ENCODE data around the gene KRTAP4-7. TPM values are rescaled to one million over a fixed set of nuclear protein-coding genes. Genes with fewer than 3 reads are reported as not detected.
"Not testable (repeated sequence)": the region's sequence is repeated elsewhere in the genome, so short reads cannot be mapped to it uniquely, and the experiment has no call there.

KRTAP4-7 gene
- total RNA-seq, 4 donors from 2014 or later, result 0.54 to 73.1 (median 2.4) TPM; not detected in 1

- intact Hi-C loops (cut with DNase I; ENCODE audit: low total_unique reads), result no loop called here
- TF ChIP-seq POLR2A (IDR thresholded peaks at IDR 0.05) (no peak), CTCF (IDR thresholded peaks at IDR 0.05) (no peak)
- no peak for DNase-seq (ENCODE audit: low spot score in 2 of 2)
- H3K4me3 ChIP-seq (ENCODE audit: low read depth, poor library complexity, severe bottlenecking), result no peak overlapping the region
These were observed 16.7 kb upstream of the KRTAP4-7 start for GRCh38 chr17:41067281-41067680.

- intact Hi-C loops (cut with DNase I; ENCODE audit: low total_unique reads), result no loop called here
- 81 to 88% methylated on average over 3 of the region's 3 CpGs for WGBS, 2 donors
- no peak for TF ChIP-seq CTCF (IDR thresholded peaks at IDR 0.05)
- TF ChIP-seq POLR2A (IDR thresholded peaks at IDR 0.05), result no peak
- H3K4me3 ChIP-seq (ENCODE audit: low read depth, poor library complexity, severe bottlenecking), result no peak overlapping the region
- no peak for DNase-seq (ENCODE audit: low spot score in 2 of 2)
These were observed 14.9 kb upstream of the KRTAP4-7 start for GRCh38 chr17:41069031-41069430.

GRCh38 chr17:41071606-41072360, 12.2 kb upstream of the KRTAP4-7 start:
- no peak for TF ChIP-seq POLR2A (IDR thresholded peaks at IDR 0.05)
- no peak for DNase-seq (ENCODE audit: low spot score in 2 of 2)
- H3K4me3 ChIP-seq (ENCODE audit: low read depth, poor library complexity, severe bottlenecking), result no peak overlapping the region
- intact Hi-C loops (cut with DNase I; ENCODE audit: low total_unique reads), result no loop called here
- 86 to 93% methylated on average over 5 of the region's 5 CpGs for WGBS, 2 donors

DNA sequence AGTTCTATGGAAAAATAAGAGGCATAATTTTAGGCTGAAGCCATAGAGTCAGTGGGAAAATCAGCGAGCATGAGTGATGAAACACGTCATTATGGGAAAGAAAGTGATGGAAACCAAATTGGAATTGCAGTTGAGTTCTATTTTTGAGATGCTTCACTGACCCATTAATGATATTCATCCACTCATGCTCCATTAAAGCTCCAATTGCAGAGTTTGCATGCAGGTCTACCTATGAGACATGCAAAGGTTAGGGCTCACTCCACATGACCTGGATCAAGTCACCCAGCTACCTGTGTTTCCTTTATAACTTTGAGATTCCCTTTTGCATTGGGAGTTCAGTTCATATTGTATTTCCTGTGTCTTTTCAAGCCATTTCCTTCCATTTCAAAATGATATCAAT, 10.3 kb upstream of the KRTAP4-7 start:
- intact Hi-C loops (cut with DNase I; ENCODE audit: low total_unique reads), result no loop called here
- no peak for TF ChIP-seq CTCF (IDR thresholded peaks at IDR 0.05)
- TF ChIP-seq POLR2A (IDR thresholded peaks at IDR 0.05), result no peak
- DNase-seq (ENCODE audit: low spot score in 2 of 2), result no peak
- WGBS, 2 donors, result 94% methylated on average over 2 of the region's 2 CpGs
- no peak overlapping the region for H3K4me3 ChIP-seq (ENCODE audit: low read depth, poor library complexity, severe bottlenecking)

DNA sequence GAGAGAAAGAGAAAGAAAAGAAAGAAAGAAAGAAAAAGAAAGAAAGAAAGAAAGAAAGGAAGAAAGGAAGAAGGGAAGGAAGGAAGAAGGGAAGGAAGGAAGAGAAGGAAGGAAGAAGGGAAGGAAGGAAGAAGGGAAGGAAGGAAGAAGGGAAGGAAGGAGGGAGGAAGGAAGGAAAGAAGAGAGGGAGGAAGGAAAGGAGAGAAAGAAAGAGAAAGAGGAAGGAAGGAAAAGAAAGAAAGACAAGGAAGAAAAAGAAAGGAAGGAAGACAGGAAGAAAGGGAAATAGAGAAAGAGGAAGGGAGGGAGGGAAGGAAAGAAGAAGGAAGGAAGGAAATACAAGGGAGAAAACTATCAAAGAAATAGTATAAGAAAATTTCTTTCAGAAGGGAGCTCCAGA, 7.2 kb upstream of the KRTAP4-7 start:
- DNase-seq (ENCODE audit: low spot score in 2 of 2), result no peak
- H3K4me3 ChIP-seq (ENCODE audit: low read depth, poor library complexity, severe bottlenecking), result no peak overlapping the region
- TF ChIP-seq POLR2A (IDR thresholded peaks at IDR 0.05), result no peak
- TF ChIP-seq CTCF (IDR thresholded peaks at IDR 0.05), result no peak
- intact Hi-C loops (cut with DNase I; ENCODE audit: low total_unique reads), result no loop called here

DNA sequence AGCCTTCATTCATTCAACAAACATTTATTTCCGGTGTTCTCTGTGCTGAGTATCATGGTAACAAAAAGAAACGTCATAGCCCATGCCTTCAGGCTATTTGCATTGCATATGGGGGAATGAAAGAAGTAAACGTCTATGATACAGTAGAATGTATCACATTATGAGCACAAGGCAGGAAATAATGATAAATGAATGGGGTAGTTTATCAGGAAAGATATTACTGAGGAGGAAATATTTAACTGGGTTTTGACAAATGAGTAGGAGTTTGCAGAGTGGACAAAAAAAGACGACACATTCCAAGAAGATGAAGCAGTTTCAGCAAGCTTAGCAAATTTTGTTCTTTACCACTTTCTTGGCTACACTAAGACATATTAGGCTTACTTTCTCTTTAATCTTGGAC, 1.3 kb upstream of the KRTAP4-7 start:
- no peak overlapping the region for H3K4me3 ChIP-seq (ENCODE audit: low read depth, poor library complexity, severe bottlenecking)
- 43 to 44% methylated on average over 4 of the region's 4 CpGs for WGBS, 2 donors
- intact Hi-C loops (cut with DNase I; ENCODE audit: low total_unique reads), result no loop called here
- DNase-seq (ENCODE audit: low spot score in 2 of 2), result no peak
- TF ChIP-seq CTCF (IDR thresholded peaks at IDR 0.05) (no peak), POLR2A (IDR thresholded peaks at IDR 0.05) (no peak)

GRCh38 chr17:41083427-41083826, 523 bp upstream of the KRTAP4-7 start:
- intact Hi-C loops (cut with DNase I; ENCODE audit: low total_unique reads); DNase-seq (ENCODE audit: low spot score in 2 of 2); H3K4me3 ChIP-seq (ENCODE audit: low read depth, poor library complexity, severe bottlenecking): not testable (repeated sequence)
- 51 to 59% methylated on average over 2 of the region's 2 CpGs for WGBS, 2 donors

DNA sequence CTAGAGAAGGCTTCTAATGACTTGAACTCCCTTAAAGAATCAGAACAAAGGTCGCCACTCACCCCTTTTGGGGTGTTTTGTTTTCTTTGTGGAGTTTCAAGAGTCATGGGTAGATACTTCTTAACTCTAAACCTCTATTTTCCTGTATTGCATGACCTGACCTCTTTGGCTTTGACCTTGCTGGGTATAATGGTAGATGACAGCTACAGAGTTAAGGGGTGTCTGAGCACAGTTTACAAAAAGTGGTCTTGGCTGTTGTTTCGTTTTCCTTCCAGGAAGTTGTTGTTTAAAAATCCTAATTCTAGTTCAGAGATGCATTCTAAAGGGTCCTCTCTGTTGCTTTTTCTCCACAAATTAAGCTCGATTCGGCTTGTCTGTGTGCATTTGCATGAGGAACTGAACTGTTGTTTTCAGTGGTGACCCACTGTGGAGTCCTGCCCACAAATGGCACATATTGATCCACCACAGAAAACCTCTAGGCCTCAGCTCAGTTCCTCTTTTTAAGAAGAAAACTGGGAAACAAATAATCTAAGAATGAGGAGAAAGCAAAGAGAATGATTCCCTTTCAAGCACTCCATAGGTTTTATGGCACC, 4.9 kb downstream of the KRTAP4-7 start:
- H3K4me3 ChIP-seq (ENCODE audit: low read depth, poor library complexity, severe bottlenecking); intact Hi-C loops (cut with DNase I; ENCODE audit: low total_unique reads); DNase-seq (ENCODE audit: low spot score in 2 of 2): not testable (repeated sequence)
- WGBS, 2 donors, result 51 to 67% methylated on average over 4 of the region's 4 CpGs

Measured in lower leg skin (tissue), 4 donors.